Measurements from ENCODE around the gene PLAAT3.
"Not testable (repeated sequence)": the region's sequence is repeated elsewhere in the genome, so short reads cannot be mapped to it uniquely, and the experiment has no call there.

The PLAAT3 gene

DNA sequence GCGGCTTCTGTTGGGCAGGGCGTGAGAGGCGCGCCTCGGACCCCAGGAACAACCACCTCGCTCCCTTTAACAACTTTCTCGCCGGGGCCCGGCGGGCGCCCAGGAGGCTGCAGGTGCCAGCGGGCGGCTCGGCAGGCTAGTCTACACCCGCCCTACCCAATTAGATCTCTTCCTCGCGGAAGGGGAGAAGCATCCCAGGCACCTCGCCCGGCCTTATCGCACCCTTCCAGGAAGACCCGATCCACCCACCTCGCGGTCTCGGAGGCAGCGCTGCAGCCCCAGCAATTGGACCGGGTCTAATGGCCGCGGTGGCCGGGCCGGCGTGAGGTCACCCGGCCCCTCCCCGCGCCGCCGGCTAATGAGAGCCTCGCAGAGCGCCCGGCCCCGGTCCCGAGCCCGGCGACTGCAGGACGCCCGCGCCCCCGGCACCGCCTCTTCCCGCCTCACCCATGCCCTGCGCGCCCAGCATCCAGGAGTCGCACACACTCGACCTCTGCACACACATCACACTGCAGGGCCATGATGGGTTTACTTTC is at the start of gene PLAAT3:
PLAAT3 (minus strand) TSS at position 298 of the 536 bp plus-strand sequence. CDS start 419 bp downstream, outside the sequence.
- peak; percentile 72 for DNase-seq

DNA sequence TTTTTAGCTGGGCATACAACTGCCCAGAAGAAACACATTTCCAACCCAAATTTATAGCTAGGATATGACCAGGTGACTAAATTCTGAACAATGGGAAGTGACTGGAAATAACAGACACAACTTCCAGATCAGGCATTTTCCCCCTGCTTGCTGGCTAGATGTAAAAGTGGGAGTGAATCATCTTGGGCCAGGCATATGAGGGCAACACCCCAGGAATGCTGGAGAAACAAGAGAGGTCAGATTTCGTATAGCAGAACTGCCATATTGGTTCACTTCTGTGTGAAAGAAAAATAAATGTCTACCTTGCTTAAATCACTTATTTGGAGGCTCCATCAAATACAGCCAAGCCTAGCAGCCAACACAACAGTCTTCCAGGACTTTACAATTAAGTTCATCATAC is 49.6 kb upstream of the PLAAT3 start:
- DNase-seq = no peak

DNA sequence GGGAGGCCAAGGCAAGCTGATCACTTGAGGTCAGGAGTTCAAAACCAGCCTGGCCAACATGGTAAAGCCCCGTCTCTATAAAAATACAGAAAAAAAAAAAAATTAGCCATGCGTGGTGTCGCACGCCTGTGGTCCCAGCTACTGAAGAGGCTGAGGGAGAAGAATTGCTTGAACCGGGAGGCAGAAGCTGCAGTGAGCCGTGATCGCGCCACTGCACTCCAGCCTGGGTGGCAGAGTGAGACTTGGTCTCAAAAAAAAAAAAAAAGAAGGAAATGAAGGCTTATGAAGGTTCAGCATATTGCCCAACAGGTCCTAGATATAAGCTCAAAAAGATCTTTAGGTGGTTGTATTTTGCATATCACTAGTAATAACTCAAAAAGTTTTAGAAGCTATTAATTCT is 46.7 kb upstream of the PLAAT3 start:
- no peak for DNase-seq

DNA sequence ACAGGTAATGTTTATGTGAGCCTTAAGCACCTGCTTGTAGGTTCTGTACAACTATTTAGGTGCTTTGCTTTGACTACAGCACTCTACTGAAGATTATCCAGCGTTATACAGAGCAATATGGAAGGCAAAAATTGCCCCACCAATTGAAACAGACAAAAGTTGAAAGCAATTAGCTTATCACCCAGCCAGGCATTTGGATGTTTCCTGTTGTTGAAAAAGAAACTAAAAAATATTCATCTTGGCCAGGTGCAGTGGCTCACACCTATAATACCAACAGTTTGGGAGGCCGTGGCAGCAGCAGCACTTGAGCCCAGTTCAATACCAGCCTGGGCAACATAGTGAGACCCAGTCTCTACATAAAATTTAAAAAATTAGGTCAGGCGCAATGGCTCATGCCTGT is 38.4 kb upstream of the PLAAT3 start:
- no peak for DNase-seq

DNA sequence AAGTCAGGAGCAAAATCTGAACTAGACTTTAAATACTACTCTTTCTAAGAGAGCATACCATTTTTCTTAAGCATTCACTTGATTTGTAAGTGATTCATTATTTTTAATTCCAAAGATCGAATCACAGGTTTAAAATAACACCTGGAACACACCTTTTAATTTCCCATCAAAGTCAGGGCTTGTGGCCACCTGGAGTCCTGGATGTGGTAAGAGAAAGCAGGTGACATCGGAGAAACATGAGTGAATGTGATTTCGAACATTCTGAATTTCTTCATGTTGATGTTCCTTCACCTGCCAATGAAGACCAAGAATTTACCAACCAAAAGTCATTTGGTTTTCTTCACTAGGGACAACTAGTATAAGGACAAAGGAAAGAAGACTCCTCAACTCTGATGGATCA is 29.0 kb upstream of the PLAAT3 start:
- no peak for DNase-seq

DNA sequence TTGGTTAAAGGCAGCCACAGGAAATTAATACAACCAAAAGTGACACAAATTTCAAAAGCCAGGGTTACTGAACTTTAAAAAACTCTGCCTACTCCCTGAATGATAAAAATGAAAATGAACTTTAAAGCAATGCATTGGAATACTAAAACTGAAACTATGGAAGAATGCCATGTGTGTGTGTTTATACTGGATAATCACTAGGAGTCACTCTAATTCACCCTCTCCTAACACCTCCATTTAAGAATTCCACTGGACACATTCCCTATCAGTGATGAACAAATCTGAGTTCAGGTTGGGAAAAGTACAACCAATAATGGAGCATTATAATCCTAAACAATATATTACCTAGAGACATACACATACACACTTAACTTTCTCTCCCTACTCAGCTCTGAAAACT is 27.5 kb upstream of the PLAAT3 start:
- DNase-seq = no peak

DNA sequence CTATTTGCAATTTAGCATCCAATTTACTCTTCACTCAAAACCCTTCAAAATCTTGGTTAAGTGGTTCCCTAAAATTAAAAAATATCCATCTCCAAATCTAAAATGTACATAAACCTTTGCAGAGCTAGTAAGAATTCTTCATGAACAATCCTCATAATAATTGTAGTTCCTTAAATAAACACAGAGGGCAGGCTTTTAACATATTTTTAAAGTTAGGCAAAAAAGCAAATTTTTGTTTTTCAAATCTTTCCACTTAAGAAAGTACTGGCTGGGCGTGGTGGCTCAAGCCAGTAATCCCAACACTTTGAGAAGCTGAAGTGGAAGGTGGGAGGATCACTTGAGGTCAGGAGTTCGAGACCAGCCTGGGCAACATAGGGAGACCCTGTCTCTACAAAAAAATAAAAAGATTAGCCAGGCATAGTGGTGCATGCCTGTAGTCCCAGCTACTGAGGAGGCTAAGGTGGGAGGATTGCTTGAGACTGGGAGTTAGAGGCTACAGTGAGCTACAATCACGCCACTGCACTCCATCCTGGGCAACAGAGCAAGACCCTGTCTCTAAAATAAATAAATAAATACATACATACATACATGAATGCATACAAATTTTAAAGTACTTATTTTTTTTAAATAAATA is 25.1 kb upstream of the PLAAT3 start:
- peak; percentile 16 for DNase-seq

DNA sequence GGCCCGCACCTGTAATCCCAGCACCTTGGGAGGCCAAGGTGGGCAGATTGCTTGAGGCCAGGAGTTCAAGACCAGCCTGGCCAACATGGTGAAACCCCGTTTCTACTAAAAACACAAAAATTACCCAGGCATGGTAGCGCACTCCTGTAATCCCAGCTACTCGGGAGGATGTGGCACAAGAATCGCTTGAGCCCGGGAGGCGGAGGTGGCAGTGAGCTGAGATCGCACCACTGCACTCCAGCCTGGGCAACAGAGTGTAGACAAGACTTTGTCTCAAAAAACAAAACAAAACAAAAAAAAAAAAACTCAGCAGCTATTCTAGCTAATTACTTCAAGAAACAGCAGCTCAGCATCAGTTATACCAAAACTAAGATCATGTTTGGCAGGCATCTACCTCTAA is 24.2 kb upstream of the PLAAT3 start:
- not testable (repeated sequence) for DNase-seq

DNA sequence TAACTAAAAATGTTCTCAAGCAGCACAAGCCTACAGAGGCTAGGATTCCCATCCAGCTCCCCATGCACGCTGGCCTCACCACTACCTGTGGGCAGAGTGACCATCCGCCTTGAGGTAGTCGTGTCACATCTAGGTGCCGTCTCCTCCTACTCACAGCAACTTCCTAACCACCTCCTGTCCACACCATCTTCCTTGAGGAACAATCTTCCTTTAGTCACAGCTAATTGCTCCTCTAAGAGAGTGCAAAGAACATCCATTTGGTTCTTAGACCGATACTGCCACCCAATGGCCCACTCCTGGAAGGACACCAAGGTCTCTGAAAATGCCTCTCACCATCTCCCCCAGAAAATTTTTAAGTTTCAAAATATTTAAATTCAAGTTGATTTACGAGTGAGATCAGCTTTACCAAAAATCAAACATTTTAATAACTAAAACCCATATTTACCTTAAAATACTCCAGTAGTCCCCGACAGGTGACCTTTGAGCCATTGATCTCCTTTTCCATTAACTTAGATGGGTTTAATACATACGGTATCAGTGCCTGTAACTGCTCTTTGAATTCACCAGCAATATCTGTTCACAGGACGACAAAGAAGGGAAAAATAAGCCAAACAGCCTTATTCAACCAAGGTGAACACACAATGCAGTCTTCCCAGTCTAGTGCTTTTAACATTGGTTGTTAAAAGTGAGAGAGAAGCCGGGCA is 21.7 kb upstream of the PLAAT3 start:
- peak; percentile 69 for DNase-seq

DNA sequence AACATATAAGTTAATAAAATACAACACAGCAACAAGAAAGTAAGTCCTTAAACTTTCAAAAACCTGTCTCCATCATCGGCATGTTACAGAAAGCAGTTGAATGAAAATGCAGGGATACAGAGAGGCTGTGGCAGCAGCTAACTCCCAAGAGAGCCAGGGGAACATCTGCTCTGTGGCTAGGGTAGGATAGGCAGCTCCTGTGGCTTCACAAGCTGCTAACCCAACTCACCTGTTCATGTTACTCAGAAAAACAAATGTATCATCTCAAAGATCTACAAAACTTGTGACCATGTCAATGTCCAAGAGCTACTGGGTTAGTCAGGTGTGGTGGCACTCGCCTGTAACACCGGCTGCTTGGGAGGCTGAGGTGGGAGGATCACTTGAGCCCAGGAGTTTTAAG is 15.2 kb upstream of the PLAAT3 start:
- DNase-seq = no peak

DNA sequence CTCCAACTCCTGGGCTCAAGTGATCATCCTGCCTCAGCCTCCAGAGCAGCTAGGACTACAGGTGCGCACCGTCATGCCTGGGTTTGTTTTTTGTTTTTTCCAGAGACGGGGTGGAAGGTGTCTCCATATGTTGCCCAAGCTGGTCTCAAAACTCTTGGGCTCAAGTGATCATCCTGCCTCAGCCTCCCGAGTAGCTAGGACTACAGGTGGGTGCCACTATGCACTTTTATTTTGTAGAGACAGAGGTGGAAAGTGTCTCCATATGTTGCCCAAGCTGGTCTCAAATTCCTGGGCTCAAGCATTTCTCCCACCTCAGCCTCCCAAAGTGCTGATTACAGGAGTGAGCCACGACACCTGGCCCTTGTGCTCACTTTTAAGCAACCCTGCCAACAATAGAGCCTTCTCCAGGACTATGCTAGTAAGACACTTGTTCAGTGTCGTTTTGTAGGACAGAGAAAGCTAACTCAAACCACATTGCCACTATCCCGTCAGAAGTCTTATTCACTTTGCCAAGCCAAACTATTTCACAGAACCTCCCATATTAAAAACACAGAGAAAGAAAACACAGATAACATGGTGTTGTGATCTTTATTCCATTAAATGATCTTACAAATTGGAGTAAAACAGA is 9.4 kb upstream of the PLAAT3 start:
- peak; percentile 20 for DNase-seq

DNA sequence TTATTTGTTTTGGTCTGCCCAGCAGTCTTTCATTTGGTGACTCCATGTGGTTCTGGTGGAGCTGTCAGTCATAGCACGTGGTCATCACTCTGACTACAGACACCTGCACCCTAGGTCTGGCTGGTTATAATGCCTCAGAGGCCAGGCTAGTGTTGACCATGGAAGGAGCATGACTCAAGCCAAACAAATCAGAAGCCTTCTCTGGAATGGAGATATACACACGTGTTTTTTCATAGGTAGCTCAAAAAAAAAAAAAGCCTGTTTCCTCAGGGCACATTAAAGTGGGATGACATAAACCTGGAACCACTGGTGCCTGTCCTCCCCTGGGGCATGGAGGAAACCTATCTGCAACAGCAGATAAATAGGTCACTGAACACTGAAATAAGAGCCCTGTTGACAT is 8.1 kb upstream of the PLAAT3 start:
- DNase-seq = peak; percentile 23

DNA sequence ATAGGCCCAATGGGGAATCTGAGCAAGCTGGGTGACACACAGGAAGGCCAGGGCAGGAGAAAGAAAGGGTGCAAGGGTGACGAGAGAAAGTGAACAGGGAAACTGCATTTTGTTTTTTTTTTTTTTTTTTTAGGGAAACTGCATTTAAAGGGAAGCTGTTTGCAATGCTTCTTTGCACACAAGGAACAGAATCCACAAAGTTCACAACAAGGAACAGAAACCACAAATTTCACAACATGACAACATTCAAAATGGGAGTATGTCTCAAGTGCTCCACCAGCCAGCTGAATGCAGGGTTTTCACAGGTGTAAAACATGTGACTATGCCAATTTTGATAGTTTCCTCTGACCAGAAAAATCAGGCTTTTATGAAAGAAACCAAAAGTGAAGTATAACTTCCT is 6.8 kb upstream of the PLAAT3 start:
- peak; percentile 59 for DNase-seq

DNA sequence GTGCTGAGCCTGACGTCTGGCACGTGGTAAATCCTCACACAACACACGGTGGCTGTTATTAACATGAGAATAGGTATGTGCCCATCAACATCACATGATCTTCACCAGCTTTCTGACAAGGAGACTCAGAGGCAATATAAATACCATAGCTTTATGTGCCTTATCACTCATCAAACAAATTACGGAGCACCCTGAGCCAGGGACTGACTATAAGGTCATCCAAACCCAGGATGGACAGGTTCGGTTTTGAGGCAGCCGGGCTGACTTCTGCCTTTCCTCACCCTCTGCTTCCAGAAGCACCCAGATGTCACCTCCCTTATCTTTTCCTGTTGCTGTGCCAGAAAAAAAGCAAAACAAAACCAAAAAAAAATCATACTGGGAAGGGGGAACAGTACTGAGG is 5.7 kb upstream of the PLAAT3 start:
- no peak for DNase-seq

DNA sequence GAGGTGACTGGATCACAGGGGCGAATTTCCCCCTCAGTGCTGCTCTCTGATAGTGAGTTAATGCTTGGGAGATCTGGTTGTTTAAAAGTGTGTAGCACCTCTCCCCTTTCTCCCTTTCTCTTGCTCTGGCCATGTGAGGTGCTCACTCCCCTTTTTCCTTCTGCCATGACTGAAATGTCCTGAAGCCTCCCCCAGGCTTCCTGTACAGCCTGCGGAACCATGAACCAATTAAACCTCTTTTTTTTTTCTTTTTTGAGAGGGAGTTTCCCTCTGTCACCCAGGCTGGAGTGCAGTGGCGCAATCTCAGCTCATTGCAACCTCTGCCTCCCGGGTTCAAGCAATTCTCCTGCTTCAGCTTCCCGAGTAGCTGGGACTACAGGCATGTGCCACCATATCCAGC is 3.5 kb upstream of the PLAAT3 start:
- DNase-seq = not testable (repeated sequence)

DNA sequence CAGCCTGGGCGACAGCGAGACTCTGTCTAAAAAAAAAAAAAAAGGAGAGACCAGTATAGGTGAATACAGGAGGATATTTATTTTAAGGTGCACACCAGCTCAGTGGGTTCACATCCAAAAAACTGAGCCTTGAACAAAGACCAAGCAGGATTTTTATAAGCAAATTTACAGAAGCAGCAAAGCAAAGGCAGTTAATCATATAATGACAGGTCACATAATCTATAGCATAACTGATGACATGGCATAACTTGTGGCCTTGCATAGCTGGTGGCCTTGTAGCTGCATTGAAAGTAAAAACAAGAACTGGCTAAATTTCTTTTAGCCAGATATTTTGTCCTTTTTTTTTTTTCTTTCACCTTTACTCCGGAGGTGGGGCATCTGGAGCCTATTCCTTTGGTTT is 2.7 kb upstream of the PLAAT3 start:
- peak; percentile 38 for DNase-seq

DNA sequence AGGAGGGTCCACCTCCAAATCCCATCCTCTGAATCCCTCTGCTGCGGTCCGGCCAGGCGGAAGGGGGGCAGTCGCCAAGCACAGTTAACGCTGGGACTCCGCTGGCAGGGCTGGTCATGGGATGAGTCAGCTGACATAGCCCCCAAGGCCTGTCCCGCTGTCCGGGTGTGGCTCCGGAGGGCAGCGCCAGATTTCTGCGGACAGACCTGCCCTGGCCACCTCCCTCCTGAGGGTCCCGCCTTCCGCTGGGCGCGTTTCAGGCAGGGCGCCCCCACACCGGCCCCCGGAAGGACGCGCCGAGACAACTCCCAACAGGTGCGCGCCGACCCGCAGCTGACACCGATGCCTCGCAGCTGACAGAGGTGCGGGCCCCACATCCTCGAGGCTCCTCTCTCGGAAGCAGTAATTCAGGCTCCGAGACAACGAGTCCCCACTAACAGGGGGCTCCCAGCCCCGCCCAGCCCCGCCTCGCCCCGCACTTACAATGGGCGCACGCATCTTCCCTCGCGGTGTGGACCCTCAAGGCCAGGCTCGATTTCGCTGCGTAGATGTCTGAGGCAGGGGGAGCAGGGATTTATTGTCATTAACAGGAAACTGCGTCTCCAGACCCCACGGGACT is 607 bp downstream of the PLAAT3 start:
- DNase-seq = peak; percentile 70

DNA sequence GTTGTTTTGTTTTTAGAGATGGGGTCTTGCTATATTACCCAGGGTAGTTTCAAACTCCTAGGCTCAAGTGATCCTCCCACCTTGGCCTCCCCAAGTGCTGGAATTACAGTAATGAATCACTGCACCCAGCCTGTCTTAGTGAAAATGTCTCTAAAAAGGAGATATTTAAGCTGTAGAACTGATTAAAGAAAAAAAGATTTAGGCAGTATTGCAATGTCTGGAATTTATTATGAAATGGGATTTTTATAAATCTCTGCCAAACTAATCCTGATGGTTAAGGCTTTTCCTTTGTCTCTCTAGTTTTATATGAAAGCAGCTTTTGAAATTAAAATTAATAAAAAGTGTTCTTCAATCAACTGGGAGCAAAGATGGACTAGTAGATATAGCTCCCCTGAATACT is 2.1 kb downstream of the PLAAT3 start:
- no peak for DNase-seq

DNA sequence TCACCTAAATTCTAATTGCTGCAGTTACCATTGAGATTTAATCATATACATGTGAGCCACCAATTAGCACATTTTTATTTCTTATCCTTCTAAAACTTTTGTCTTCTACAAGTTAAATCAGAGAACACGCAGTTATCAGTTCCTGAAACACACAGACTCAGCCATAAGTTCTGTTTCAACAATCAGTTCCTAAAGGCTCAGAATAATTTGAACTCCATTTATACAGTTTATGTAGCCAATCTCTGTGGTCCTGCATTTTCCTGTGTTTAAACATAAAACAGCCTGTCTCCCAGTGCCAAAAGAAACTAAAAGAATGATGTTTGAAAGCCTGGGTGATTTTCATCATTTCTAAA is 2.9 kb downstream of the PLAAT3 start:
- no peak for DNase-seq

DNA sequence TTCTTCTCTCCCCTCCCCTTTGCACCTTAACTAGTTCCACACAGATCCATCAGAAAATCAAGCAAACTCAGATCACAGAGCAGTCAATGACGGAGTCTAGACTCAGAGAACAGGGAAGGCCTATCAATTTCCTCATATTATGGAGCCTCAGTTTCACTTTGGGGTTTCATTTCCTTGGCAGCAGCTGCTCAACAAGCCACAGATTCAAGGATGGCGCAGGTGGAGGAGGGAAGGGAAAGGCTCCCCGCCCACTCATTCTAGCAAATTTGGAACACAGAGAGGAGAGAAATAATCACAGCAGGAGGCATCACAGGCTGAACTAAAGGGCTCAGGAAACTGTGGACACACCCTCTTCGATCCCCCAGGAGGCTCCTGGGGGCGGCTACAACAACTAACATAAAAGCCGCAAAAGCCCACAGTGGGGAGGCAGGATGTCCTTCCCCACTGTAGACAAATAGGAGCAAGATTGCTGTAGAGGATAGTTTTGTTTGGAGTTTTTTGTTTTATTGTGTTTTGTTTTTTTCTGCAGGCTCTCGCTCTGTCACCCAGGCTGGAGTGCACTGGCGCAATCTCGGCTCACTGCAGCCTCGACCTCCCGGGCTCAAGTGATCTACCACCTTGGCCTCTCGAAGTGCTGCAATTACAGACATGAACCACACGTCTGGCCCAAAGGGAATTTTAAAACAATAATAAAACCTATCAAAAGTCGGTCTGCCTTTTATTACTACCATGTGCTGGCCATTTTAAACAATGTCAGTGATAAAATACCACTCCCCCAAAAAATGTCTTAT is 3.4 kb downstream of the PLAAT3 start:
- no peak for DNase-seq

DNA sequence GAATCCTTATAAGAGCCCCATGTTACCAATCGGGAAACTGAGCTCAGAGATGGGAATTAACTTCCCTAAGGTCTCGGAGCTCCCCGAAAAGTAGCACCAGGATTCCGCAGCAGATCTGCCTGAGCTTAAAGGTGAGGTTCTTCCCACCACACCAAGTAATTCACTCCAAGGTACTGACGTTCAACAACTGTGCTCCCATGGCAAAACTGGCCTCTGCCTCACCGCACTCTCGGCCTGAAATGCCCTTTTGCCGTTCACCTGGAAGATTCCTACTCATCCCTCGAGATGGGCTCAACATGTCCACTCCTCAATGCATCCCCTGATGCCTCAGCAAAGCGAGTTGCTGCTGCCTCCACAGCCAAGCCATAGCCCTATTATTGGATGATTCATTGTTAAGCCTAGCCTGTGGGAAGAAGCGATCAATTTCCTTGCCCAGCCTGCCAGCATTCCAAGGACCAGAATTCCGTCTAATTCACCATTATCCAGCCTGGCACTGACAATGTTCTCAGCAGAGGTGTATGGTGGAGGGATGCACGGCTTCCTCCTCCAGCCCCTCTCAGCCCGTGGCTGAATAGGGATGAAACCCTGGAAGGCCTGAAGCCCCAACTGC is 4.2 kb downstream of the PLAAT3 start:
- DNase-seq = no peak

DNA sequence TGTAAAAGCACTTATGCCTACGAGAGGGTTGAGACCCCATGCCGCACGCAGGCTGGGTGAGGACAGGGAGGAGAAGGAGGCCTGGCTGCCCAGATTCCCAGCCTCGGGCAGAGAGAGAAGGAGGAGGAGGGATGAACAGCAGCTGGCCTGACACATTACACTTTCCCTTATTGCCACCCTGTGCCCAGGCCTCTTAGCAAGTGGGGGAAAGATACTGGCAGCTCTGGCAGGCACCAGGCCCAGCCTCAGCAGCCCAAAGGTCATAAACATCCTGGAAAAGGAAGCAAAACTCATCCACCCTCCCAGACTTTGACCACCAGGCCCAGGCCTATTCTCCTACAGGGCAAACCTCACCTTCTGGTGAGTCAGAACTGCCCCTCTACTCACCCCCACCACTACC is 4.7 kb downstream of the PLAAT3 start:
- DNase-seq = no peak

All from RPMI8226 (cell line).